PC-3 (cell line): Measurements from ENCODE around the gene SYNPO.

Experiments used
- CTCF ChIP-seq: fragments of 300-600 bp; sonication (generic); conservative IDR thresholded peaks from 2 replicates; pipeline ENCODE4 v1.5.1; 2017; ENCODE audit warnings: antibody characterized with exemption, low read depth, mild to moderate bottlenecking, low read length
- EZH2 ChIP-seq: fragments of 300-600 bp; sonication (generic); IDR thresholded peaks from one replicate; pipeline ENCODE4 v1.6.1; 2017; ENCODE audit warnings: antibody characterized with exemption, mild to moderate bottlenecking, low read length; ENCODE audit not compliant: unreplicated experiment

GRCh38 chr5:150600616-150601490 lies 39.6 kb upstream of the SYNPO start:
- TF ChIP-seq EZH2 (no peak), CTCF (no peak)
